ENCODE measurements around the gene PTPA. TPM values are rescaled to one million over a fixed set of nuclear protein-coding genes. Genes with fewer than 3 reads are reported as not detected.
A peak's percentile ranks its signal among the peaks of the same experiment; 100 is the strongest.

The PTPA gene
- total and polyA plus RNA-seq, 3 experiments from 2014 or later: 15.6 to 116 (median 107) TPM

DNA sequence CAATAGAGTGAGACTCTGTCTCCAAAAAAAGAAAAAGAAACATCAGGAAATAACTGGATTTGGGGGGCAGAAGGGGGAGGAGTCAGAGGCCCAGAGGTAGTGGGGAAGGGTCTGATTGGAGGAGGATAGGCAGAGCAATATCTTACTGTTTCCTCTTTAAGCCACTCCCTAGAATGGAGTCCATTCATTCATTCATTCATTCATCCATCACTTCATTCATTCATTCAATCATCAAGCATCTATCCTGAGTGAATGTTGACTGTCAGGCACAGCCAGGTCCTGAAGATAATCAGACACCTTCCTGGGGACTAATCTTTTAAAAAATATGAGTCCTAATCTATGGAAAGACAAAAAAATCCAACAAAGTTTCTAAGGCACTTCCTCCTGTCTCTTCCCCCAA is 54.0 kb downstream of the PTPA start:
- H3K9me3 ChIP-seq (ENCODE audit: low read length): no peaks in the 10 kb centered on the region
- Mint-ChIP-seq H3K27me3 (peaks cover 0 to 2% of the 10 kb centered on the region in 2 donors), H3K9me3 (no peaks in the 10 kb centered on the region), H3K4me3 (no peak overlapping the region), H3K27ac (peak overlapping the region in 2 of 8 donors; percentile 81 to 84), H3K4me1 (peaks cover 6 to 12% (median 9%) of the 10 kb centered on the region in 3 donors), H3K36me3 (no peaks in the 10 kb centered on the region)
- no peak overlapping the region for H3K4me3 ChIP-seq (ENCODE audit: low read length)
- H3K27ac ChIP-seq (ENCODE audit: low read depth, low read length): no peak overlapping the region
- CTCF ChIA-PET: interaction anchor here (1.1 to 2.8 kb wide), 4 partner anchors 7 to 26 kb away, joined by 4 to 11 read pairs (median 7); no protein-coding TSS in a partner anchor
- H3K27me3 ChIP-seq (ENCODE audit: insufficient read depth, low read length, poor library complexity, severe bottlenecking): no peaks in the 10 kb centered on the region
- POLR2A ChIA-PET: interaction anchor here (1.0 kb wide), 1 partner anchor 461 kb away, joined by 8 read pairs; the partner anchor contains the start of gene NTMT1
- no peak for DNase-seq
- peaks cover 11% of the 10 kb centered on the region for H3K4me1 ChIP-seq (ENCODE audit: insufficient read depth, low read length)
- no peaks in the 10 kb centered on the region for H3K36me3 ChIP-seq (ENCODE audit: insufficient read depth, low read length)

GRCh38 chr9:129166623-129167557 is 55.7 kb downstream of the PTPA start:
- H3K27ac Mint-ChIP-seq: peak overlapping the region in 3 of 8 donors; percentile 36 to 73 (median 69)
- H3K36me3 Mint-ChIP-seq: no peaks in the 10 kb centered on the region
- peak overlapping the region in 5 of 7 donors; percentile 32 to 48 (median 35) for H3K4me3 Mint-ChIP-seq
- Histone ChIP-seq H3K27ac (ENCODE audit: low read depth, low read length) (peak overlapping the region; percentile 35), H3K9me3 (ENCODE audit: low read length) (no peaks in the 10 kb centered on the region), H3K4me3 (ENCODE audit: low read length) (peak overlapping the region; percentile 15), H3K4me1 (ENCODE audit: insufficient read depth, low read length) (peaks cover 11% of the 10 kb centered on the region), H3K36me3 (ENCODE audit: insufficient read depth, low read length) (no peaks in the 10 kb centered on the region), H3K27me3 (ENCODE audit: insufficient read depth, low read length, poor library complexity, severe bottlenecking) (no peaks in the 10 kb centered on the region)
- ChIA-PET POLR2A (no interaction called here), CTCF (interaction anchor here (1.0 to 2.8 kb wide), 7 partner anchors 8 to 458 kb away, joined by 3 to 11 read pairs (median 4); partner anchors contain the start of gene IER5L)
- peaks cover under 1 to 6% of the 10 kb centered on the region in 2 donors for H3K27me3 Mint-ChIP-seq
- peaks cover 6 to 14% (median 9%) of the 10 kb centered on the region in 3 donors for H3K4me1 Mint-ChIP-seq
- no peaks in the 10 kb centered on the region for H3K9me3 Mint-ChIP-seq
- peak in 1 of 5 donors; percentile 6 for DNase-seq

- H3K27ac Mint-ChIP-seq: no peak overlapping the region
- ChIA-PET POLR2A (interaction anchor here (0.8 kb wide), 1 partner anchor 426 kb away, joined by 8 read pairs; no protein-coding TSS in a partner anchor), CTCF (interaction anchor here (0.7 to 8.8 kb wide), 4 partner anchors 29 to 454 kb away, joined by 3 to 122 read pairs (median 5); no protein-coding TSS in a partner anchor)
- H3K4me1 Mint-ChIP-seq: peaks cover 6 to 18% (median 11%) of the 10 kb centered on the region in 3 donors
- Histone ChIP-seq H3K9me3 (ENCODE audit: low read length) (no peaks in the 10 kb centered on the region), H3K4me1 (ENCODE audit: insufficient read depth, low read length) (peaks cover 11% of the 10 kb centered on the region), H3K4me3 (ENCODE audit: low read length) (no peak overlapping the region), H3K27me3 (ENCODE audit: insufficient read depth, low read length, poor library complexity, severe bottlenecking) (peaks cover 4% of the 10 kb centered on the region), H3K36me3 (ENCODE audit: insufficient read depth, low read length) (no peaks in the 10 kb centered on the region), H3K27ac (ENCODE audit: low read depth, low read length) (no peak overlapping the region)
- peak overlapping the region in 1 of 7 donors; percentile 50 for H3K4me3 Mint-ChIP-seq
- H3K36me3 Mint-ChIP-seq: no peaks in the 10 kb centered on the region
- DNase-seq: no peak
- peaks cover 6 to 12% of the 10 kb centered on the region in 2 donors for H3K27me3 Mint-ChIP-seq
- H3K9me3 Mint-ChIP-seq: no peaks in the 10 kb centered on the region
Observed at GRCh38 chr9:129170229-129170628, 59.0 kb downstream of the PTPA start.

- no peak for DNase-seq
- Histone ChIP-seq H3K27me3 (ENCODE audit: insufficient read depth, low read length, poor library complexity, severe bottlenecking) (peaks cover 4% of the 10 kb centered on the region), H3K4me3 (ENCODE audit: low read length) (no peak overlapping the region), H3K4me1 (ENCODE audit: insufficient read depth, low read length) (peaks cover 2% of the 10 kb centered on the region), H3K9me3 (ENCODE audit: low read length) (no peaks in the 10 kb centered on the region), H3K27ac (ENCODE audit: low read depth, low read length) (no peak overlapping the region), H3K36me3 (ENCODE audit: insufficient read depth, low read length) (no peaks in the 10 kb centered on the region)
- ChIA-PET CTCF (interaction anchor here (0.7 to 8.8 kb wide), 19 partner anchors 8 to 453 kb away, joined by 3 to 122 read pairs (median 4); partner anchors contain the start of gene NTMT1), POLR2A (interaction anchor here (0.8 kb wide), 1 partner anchor 385 kb away, joined by 3 read pairs; no protein-coding TSS in a partner anchor)
- Mint-ChIP-seq H3K27ac (peak overlapping the region in 1 of 8 donors; percentile 51), H3K4me3 (peak overlapping the region in 3 of 7 donors; percentile 32 to 64 (median 45)), H3K36me3 (peaks cover 0 to 5% (median 0%) of the 10 kb centered on the region in 3 donors), H3K27me3 (peaks cover 6 to 12% of the 10 kb centered on the region in 2 donors), H3K9me3 (no peaks in the 10 kb centered on the region), H3K4me1 (peaks cover 14 to 22% (median 14%) of the 10 kb centered on the region in 3 donors)
Observed at GRCh38 chr9:129171993-129172751, 61.0 kb downstream of the PTPA start.

DNA sequence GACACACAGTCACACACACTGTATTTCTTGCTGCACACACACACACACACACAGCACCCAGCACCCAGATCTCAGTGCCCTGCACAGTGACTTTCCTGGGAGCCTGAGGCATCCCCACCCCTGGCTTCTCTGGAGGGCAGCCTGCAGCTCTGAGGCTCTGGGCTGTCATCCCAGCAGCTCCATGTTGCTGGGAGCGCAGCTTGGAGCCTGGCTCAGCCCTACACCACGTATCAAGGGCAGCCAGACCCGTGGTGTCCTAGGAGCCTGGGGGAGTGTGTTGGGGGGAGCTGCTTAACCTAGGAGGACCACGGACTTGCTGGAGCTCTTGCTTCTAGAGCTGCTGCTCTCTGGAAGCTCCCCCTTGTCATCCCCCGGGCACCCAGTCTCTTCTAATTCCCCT is 61.6 kb downstream of the PTPA start:
- peak overlapping the region in 4 of 7 donors; percentile 32 to 85 (median 54) for H3K4me3 Mint-ChIP-seq
- Histone ChIP-seq H3K9me3 (ENCODE audit: low read length) (no peaks in the 10 kb centered on the region), H3K27me3 (ENCODE audit: insufficient read depth, low read length, poor library complexity, severe bottlenecking) (peaks cover 4% of the 10 kb centered on the region), H3K27ac (ENCODE audit: low read depth, low read length) (no peak overlapping the region), H3K36me3 (ENCODE audit: insufficient read depth, low read length) (no peaks in the 10 kb centered on the region), H3K4me3 (ENCODE audit: low read length) (no peak overlapping the region), H3K4me1 (ENCODE audit: insufficient read depth, low read length) (no peaks in the 10 kb centered on the region)
- no peak for DNase-seq
- H3K36me3 Mint-ChIP-seq: peaks cover 0 to 7% (median 0%) of the 10 kb centered on the region in 3 donors
- H3K4me1 Mint-ChIP-seq: peaks cover 9 to 19% (median 10%) of the 10 kb centered on the region in 3 donors
- H3K27ac Mint-ChIP-seq: no peak overlapping the region
- no peaks in the 10 kb centered on the region for H3K9me3 Mint-ChIP-seq
- ChIA-PET CTCF (interaction anchor here (0.7 to 8.8 kb wide), 19 partner anchors 8 to 452 kb away, joined by 3 to 122 read pairs (median 6); partner anchors contain the start of gene NTMT1), POLR2A (interaction anchor here (0.8 kb wide), 1 partner anchor 384 kb away, joined by 3 read pairs; no protein-coding TSS in a partner anchor)
- peaks cover 4 to 12% of the 10 kb centered on the region in 2 donors for H3K27me3 Mint-ChIP-seq

GRCh38 chr9:129173296-129174101 is 62.3 kb downstream of the PTPA start:
- Histone ChIP-seq H3K27me3 (ENCODE audit: insufficient read depth, low read length, poor library complexity, severe bottlenecking) (peaks cover 4% of the 10 kb centered on the region), H3K36me3 (ENCODE audit: insufficient read depth, low read length) (no peaks in the 10 kb centered on the region), H3K27ac (ENCODE audit: low read depth, low read length) (no peak overlapping the region), H3K4me1 (ENCODE audit: insufficient read depth, low read length) (no peaks in the 10 kb centered on the region), H3K9me3 (ENCODE audit: low read length) (no peaks in the 10 kb centered on the region), H3K4me3 (ENCODE audit: low read length) (peak overlapping the region; percentile 67)
- peaks cover 0 to 10% (median 0%) of the 10 kb centered on the region in 3 donors for H3K36me3 Mint-ChIP-seq
- peaks cover 4 to 12% of the 10 kb centered on the region in 2 donors for H3K27me3 Mint-ChIP-seq
- peak overlapping the region in 3 of 8 donors; percentile 39 to 53 (median 52) for H3K27ac Mint-ChIP-seq
- ChIA-PET POLR2A (interaction anchor here (0.8 to 4.9 kb wide), 5 partner anchors 48 to 384 kb away, joined by 3 to 36 read pairs (median 3); no protein-coding TSS in a partner anchor), CTCF (interaction anchor here (0.6 to 8.8 kb wide), 42 partner anchors 8 to 469 kb away, joined by 3 to 122 read pairs (median 4); partner anchors contain the start of genes C9orf50 and NTMT1)
- DNase-seq: no peak
- peak overlapping the region; percentile 51 to 98 (median 78) for H3K4me3 Mint-ChIP-seq
- H3K4me1 Mint-ChIP-seq: peaks cover 9 to 21% (median 9%) of the 10 kb centered on the region in 3 donors
- H3K9me3 Mint-ChIP-seq: no peaks in the 10 kb centered on the region

All from CD8-positive, alpha-beta memory T cell (primary cell).